Skeletal muscle satellite cell (primary cell): ENCODE data around the gene CA11.
A peak's percentile ranks its signal among the peaks of the same experiment; 100 is the strongest.

Source experiments
- H3K27me3 ChIP-seq: 2 replicates; pipeline ENCODE4 v1.7.0; 2013; ENCODE audit warnings: low read length; ENCODE audit not compliant: control insufficient read depth, insufficient read depth
- H3K36me3 ChIP-seq: 2 replicates; pipeline ENCODE4 v1.7.0; 2013; ENCODE audit warnings: mild to moderate bottlenecking, control low read depth, low read length; ENCODE audit not compliant: insufficient read depth
- H3K4me1 ChIP-seq: 2 replicates; pipeline ENCODE4 v1.7.0; 2013; ENCODE audit warnings: low read length; ENCODE audit not compliant: control insufficient read depth, insufficient read depth
- H3K4me2 ChIP-seq: 2 replicates; pipeline ENCODE4 v1.7.0; 2013; ENCODE audit warnings: mild to moderate bottlenecking, low read length
- H3K4me3 ChIP-seq: 2 replicates; pipeline ENCODE4 v1.7.0; 2013; ENCODE audit warnings: low read length
- H3K9ac ChIP-seq: 2 replicates; pipeline ENCODE4 v1.7.0; 2013; ENCODE audit warnings: mild to moderate bottlenecking, low read depth, low read length, moderate library complexity
- H3K9me3 ChIP-seq: replicated peaks from 2 replicates; pipeline ENCODE4 v1.7.0; 2013; ENCODE audit warnings: mild to moderate bottlenecking, control low read depth, low read length

The CA11 gene

GRCh38 chr19:48614436-48615230 is 31.4 kb downstream of the CA11 start, which contains the start of gene FAM83E:
FAM83E (minus strand) TSS chr19:48615076; CDS start chr19:48613372, 1,704 bp downstream.
- Histone ChIP-seq H3K36me3 (peaks cover 42% of the 10 kb centered on the region), H3K4me1 (peaks cover 53% of the 10 kb centered on the region), H3K4me2 (peak within 1 kb of the TSS; percentile 93), H3K4me3 (no peak within 1 kb of the TSS), H3K9ac (peak within 1 kb of the TSS; percentile 99), H3K27me3 (no peaks in the 10 kb centered on the region), H3K9me3 (no peaks in the 10 kb centered on the region)

- H3K36me3 ChIP-seq = peaks cover 42% of the 10 kb centered on the region
- H3K4me3 ChIP-seq = no peak overlapping the region
- H3K4me1 ChIP-seq = peaks cover 53% of the 10 kb centered on the region
- no peaks in the 10 kb centered on the region for H3K27me3 ChIP-seq
- H3K4me2 ChIP-seq = peak overlapping the region; percentile 23
- H3K9me3 ChIP-seq = no peaks in the 10 kb centered on the region
- H3K9ac ChIP-seq = peak overlapping the region; percentile 25
Measured at GRCh38 chr19:48613852-48614435, 32.0 kb downstream of the CA11 start.

- Histone ChIP-seq H3K4me2 (peak overlapping the region; percentile 59), H3K4me1 (peaks cover 53% of the 10 kb centered on the region), H3K4me3 (no peak overlapping the region), H3K36me3 (peaks cover 41% of the 10 kb centered on the region), H3K9ac (no peak overlapping the region), H3K9me3 (no peaks in the 10 kb centered on the region), H3K27me3 (no peaks in the 10 kb centered on the region)
Measured at GRCh38 chr19:48613024-48613851, 32.7 kb downstream of the CA11 start.

- H3K4me2 ChIP-seq = no peak overlapping the region
- H3K9me3 ChIP-seq = no peaks in the 10 kb centered on the region
- no peaks in the 10 kb centered on the region for H3K27me3 ChIP-seq
- H3K36me3 ChIP-seq = peaks cover 28% of the 10 kb centered on the region
- no peak overlapping the region for H3K4me3 ChIP-seq
- H3K9ac ChIP-seq = no peak overlapping the region
- H3K4me1 ChIP-seq = peaks cover 42% of the 10 kb centered on the region
Measured at GRCh38 chr19:48611872-48612271, 34.1 kb downstream of the CA11 start.

GRCh38 chr19:48609571-48610108 is 36.3 kb downstream of the CA11 start:
- Histone ChIP-seq H3K9ac (no peak overlapping the region), H3K4me1 (peaks cover 21% of the 10 kb centered on the region), H3K9me3 (no peaks in the 10 kb centered on the region), H3K4me2 (no peak overlapping the region), H3K36me3 (peaks cover 5% of the 10 kb centered on the region), H3K27me3 (no peaks in the 10 kb centered on the region), H3K4me3 (no peak overlapping the region)

- Histone ChIP-seq H3K27me3 (no peaks in the 10 kb centered on the region), H3K4me2 (peak overlapping the region; percentile 46), H3K4me3 (no peak overlapping the region), H3K36me3 (peaks cover 4% of the 10 kb centered on the region), H3K4me1 (peaks cover 12% of the 10 kb centered on the region), H3K9ac (no peak overlapping the region), H3K9me3 (no peaks in the 10 kb centered on the region)
Measured at GRCh38 chr19:48608798-48609263, 37.2 kb downstream of the CA11 start.

- Histone ChIP-seq H3K4me1 (no peaks in the 10 kb centered on the region), H3K9ac (no peak overlapping the region), H3K36me3 (peaks cover 4% of the 10 kb centered on the region), H3K27me3 (no peaks in the 10 kb centered on the region), H3K4me3 (no peak overlapping the region), H3K4me2 (no peak overlapping the region), H3K9me3 (no peaks in the 10 kb centered on the region)
Measured at GRCh38 chr19:48607359-48607755, 38.6 kb downstream of the CA11 start.

- H3K4me3 ChIP-seq = no peak within 1 kb of the TSS
- no peaks in the 10 kb centered on the region for H3K36me3 ChIP-seq
- H3K4me1 ChIP-seq = no peaks in the 10 kb centered on the region
Measured at GRCh38 chr19:48606463-48607358, 39.3 kb downstream of the CA11 start, which contains the start of gene SPACA4. SPACA4 (plus strand) TSS chr19:48606742; CDS start chr19:48606979, 237 bp downstream.

GRCh38 chr19:48603850-48604249 is 42.1 kb downstream of the CA11 start:
- Histone ChIP-seq H3K4me3 (no peak overlapping the region), H3K9ac (no peak overlapping the region), H3K36me3 (no peaks in the 10 kb centered on the region), H3K27me3 (peaks cover 2% of the 10 kb centered on the region), H3K4me1 (no peaks in the 10 kb centered on the region), H3K9me3 (no peaks in the 10 kb centered on the region), H3K4me2 (no peak overlapping the region)

More at GRCh38 chr19:48606463-48607358, 39.3 kb downstream of the CA11 start, which contains the start of gene SPACA4:
- H3K4me2 ChIP-seq = no peak within 1 kb of the TSS
- no peaks in the 10 kb centered on the region for H3K9me3 ChIP-seq
- H3K9ac ChIP-seq = no peak within 1 kb of the TSS
- H3K27me3 ChIP-seq = no peaks in the 10 kb centered on the region

GRCh38 chr19:48603449-48603848 is 42.5 kb downstream of the CA11 start:
- peaks cover 6% of the 10 kb centered on the region for H3K27me3 ChIP-seq
- H3K9ac ChIP-seq = no peak overlapping the region
- H3K4me3 ChIP-seq = no peak overlapping the region
- H3K9me3 ChIP-seq = no peaks in the 10 kb centered on the region
- no peaks in the 10 kb centered on the region for H3K36me3 ChIP-seq
- no peak overlapping the region for H3K4me2 ChIP-seq
- no peaks in the 10 kb centered on the region for H3K4me1 ChIP-seq
